VCaP (cell line): Measurements from ENCODE around the gene ETV1.

ENCODE experiments used
- H3K27ac ChIP-seq: fragments of 450-650 bp; 2 replicates; pipeline ENCODE4 v1.5.1; 2017
- TF ChIP-seq, protein P1 (sequence below): fragments of 450-650 bp; conservative IDR thresholded peaks from 2 replicates; pipeline ENCODE4 v1.5.1; 2017; ENCODE audit warnings: mild to moderate bottlenecking, moderate library complexity

Gene ETV1

DNA sequence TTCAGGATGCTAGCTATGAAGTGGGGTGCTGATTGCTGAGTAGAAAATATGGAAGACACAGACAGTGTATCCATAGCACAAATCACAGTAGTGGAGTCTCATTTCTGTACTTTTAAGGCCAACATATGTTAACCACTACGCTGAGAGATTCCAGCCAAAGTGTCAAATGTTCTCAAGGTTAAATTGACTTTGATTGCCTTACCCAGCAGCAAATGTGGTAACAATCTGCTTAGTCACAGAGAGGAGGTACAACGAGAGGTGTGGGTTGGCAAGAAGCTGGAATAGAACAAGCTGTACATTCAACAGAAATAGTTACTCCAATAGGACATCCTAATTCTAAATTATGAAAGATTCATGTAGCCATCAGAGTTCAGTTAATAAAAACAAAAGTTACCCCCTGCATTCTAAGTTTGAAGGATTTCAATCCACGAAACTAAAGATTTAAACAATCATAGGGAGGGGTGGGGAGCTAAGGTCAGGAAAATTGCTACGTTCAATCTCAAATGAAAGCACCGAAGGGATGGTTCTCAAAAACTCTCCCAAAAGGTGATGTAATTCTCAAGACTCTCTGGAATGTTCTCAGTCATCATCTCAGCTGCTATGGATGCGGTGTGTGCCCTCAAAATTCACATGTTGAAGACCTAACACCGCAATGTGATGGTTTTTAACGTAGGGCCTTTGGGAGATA, 137.0 kb downstream of the ETV1 start:
- no peak overlapping the region for H3K27ac ChIP-seq
- TF ChIP-seq, protein P1, sequence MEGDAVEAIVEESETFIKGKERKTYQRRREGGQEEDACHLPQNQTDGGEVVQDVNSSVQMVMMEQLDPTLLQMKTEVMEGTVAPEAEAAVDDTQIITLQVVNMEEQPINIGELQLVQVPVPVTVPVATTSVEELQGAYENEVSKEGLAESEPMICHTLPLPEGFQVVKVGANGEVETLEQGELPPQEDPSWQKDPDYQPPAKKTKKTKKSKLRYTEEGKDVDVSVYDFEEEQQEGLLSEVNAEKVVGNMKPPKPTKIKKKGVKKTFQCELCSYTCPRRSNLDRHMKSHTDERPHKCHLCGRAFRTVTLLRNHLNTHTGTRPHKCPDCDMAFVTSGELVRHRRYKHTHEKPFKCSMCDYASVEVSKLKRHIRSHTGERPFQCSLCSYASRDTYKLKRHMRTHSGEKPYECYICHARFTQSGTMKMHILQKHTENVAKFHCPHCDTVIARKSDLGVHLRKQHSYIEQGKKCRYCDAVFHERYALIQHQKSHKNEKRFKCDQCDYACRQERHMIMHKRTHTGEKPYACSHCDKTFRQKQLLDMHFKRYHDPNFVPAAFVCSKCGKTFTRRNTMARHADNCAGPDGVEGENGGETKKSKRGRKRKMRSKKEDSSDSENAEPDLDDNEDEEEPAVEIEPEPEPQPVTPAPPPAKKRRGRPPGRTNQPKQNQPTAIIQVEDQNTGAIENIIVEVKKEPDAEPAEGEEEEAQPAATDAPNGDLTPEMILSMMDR, result no peak

DNA sequence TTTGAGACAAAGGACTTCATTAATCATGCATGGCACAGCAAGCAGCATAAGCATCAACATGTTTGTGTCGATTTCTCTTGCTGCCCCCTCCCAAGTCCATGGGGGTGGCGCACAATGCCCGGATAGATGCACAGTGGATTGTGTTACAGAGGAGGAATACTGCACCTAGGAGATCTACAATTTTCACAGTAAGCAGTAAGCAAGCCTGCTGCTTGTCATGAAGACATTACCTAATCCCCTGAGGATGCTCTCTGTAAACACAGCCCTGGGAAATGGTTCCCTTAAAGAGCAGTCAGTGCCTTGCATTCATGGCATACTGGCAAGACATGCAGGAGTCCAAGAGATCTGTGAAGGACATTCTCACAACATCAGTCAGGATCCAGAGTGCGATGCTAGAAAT, 137.7 kb downstream of the ETV1 start:
- TF ChIP-seq, protein P1, result no peak
- H3K27ac ChIP-seq, result no peak overlapping the region

DNA sequence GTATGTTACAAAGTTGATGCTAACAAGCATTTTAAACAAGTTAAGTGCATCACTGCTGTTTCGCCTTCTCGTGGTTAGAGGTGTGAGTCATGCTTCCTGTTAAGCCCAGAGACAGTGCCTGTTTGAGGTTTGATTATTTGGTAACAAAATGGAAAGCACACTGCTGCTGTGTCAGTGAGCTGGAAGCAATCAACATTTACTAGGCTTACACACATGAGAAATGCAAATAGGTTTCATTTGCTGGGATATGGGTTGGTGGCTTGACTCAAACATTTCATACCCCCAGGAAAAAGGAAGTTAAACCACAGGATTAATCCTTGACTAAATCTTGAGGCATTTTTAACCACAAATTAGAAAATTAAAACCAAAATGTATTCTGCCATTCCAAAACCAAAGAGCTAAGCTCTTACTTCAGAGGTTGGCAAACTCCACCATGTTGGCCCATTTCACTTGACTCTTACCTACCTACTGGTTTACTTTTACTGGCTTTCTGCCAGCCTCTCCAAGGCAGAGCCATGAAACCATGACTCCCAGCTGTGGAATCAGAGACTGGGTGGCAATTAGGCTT, 139.2 kb downstream of the ETV1 start:
- no peak overlapping the region for H3K27ac ChIP-seq
- TF ChIP-seq, protein P1, result no peak

DNA sequence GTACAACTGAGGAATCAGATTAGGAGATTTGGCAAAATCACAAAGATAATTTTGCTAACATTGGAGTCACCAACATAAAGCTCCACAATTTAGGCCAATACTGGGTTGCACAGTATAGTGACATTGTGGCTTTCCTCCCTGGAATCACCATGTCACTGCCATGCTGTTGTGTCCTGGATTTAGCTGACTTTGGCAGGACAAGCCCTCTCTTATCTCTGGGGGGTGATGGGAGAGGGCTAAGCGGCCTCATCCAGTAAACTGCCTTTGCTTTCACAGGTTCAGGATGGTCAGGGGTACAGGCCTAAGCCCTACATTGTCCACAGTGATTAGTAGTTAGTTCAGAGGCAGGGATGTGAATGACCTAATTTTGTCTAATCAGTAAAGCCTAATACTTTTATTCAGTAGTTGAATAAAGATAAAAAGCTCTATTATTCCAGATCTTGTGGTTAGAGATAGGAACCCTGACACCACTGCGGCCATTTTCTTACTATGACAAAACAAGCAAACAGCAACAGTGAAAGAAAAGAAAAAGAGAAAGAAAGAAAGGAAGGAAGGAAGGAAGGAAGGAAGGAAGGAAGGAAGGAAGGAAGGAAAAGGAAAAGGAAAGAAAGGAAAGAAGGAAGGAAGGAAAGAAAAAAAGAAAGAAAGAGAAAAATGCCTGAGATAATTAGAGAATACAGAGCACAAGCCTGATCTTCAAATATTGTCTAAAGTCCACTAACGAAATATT, 140.1 kb downstream of the ETV1 start:
- no peak overlapping the region for H3K27ac ChIP-seq
- TF ChIP-seq, protein P1, result no peak

DNA sequence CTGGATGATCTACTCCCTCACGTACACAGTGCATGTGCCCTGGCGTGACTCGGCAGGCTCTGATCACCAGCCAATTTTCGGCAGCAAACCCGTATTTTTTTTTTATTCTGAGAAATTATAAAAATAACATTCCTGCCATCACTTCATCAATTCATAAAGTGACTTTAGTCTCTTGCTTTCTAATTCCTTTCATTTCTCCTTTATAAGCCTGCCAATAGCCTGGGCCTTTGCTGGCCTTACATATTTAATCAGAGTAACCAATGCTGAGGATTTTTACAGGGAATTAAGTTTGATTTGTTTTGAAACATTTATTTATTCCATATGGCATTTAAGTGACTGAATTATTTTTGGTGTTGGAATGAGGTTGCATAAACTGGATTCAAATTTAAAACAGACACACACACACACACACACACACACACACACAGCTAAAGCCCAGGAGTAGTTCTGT, 140.8 kb downstream of the ETV1 start:
- TF ChIP-seq, protein P1, result no peak
- no peak overlapping the region for H3K27ac ChIP-seq

DNA sequence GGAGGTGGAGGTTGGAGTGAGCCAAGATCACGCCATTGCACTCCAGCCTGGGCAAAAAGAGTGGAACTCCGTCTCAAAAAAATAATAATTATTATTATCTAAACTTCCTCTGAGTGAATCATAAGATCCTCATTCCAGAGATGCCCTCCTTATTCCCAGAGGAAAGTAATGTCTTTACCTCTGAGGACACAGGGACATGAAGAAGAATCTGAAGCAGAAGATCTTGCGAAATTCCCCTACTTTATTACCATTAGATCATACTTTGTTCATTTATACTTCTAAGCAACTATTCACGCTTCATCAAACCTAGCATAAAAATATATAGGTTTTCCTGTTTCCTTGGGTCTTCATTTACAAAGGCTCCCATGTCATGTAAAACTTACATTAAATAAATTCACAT, 143.1 kb downstream of the ETV1 start:
- H3K27ac ChIP-seq, result no peak overlapping the region
- TF ChIP-seq, protein P1, result no peak

DNA sequence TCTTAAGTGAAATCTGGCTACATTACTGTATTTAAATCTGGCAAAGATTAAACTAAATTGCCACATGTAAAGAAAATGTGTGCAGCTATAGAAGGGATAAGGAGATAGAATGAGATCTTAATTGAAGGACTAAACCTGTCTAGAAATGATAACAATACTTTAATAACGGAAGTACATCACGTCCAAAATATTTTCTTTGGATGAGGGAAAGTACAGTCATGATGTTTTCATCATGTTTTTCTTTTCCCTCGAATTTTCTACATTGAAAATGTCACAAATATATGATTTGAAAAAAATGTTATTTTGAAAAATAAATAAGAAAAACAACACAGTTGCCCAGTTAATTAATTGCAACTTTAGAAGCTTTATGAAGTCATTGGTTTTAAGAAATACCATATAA, 143.9 kb downstream of the ETV1 start:
- TF ChIP-seq, protein P1, result no peak
- H3K27ac ChIP-seq, result no peak overlapping the region
